DOHH2 (cell line): Measurements from ENCODE around the gene ZFHX3.

Experiments used
- H3F3A ChIP-seq: fragments of 200-600 bp; sonication (generic), shearing (Covaris generic); 2 replicates; pipeline ENCODE4 v1.6.0; 2016; ENCODE audit warnings: antibody characterized with exemption, mild to moderate bottlenecking; ENCODE audit not compliant: control insufficient read depth, insufficient read depth
- H3K27ac ChIP-seq: fragments of 200-600 bp; sonication (generic); 2 replicates; pipeline ENCODE4 v1.5.1; 2014; ENCODE audit warnings: low read depth, mild to moderate bottlenecking, low read length, moderate library complexity
- H3K27me3 ChIP-seq: fragments of 200-600 bp; sonication (generic); 2 replicates; pipeline ENCODE4 v1.6.1; 2014; ENCODE audit warnings: mild to moderate bottlenecking, low read length, mixed read lengths; ENCODE audit not compliant: control insufficient read depth
- H3K36me3 ChIP-seq: fragments of 200-600 bp; sonication (generic); 2 replicates; pipeline ENCODE4 v1.6.1; 2014; ENCODE audit warnings: mild to moderate bottlenecking, low read length, moderate library complexity, mixed read lengths; ENCODE audit not compliant: control insufficient read depth
- H3K4me1 ChIP-seq: fragments of 200-600 bp; sonication (generic); 2 replicates; pipeline ENCODE4 v1.6.1; 2014; ENCODE audit warnings: mild to moderate bottlenecking, low read length, mixed read lengths; ENCODE audit not compliant: control insufficient read depth
- H3K4me2 ChIP-seq: fragments of 200-600 bp; sonication (generic); 2 replicates; pipeline ENCODE4 v1.6.0; 2014; ENCODE audit warnings: mild to moderate bottlenecking, low read length, moderate library complexity
- H3K4me3 ChIP-seq: fragments of 200-600 bp; sonication (generic); 2 replicates; pipeline ENCODE4 v1.5.1; 2014; ENCODE audit warnings: mild to moderate bottlenecking, low read length, mixed read lengths
- H3K79me2 ChIP-seq: fragments of 200-600 bp; sonication (generic); 2 replicates; pipeline ENCODE4 v1.6.1; 2014; ENCODE audit warnings: mild to moderate bottlenecking, low read length, mixed read lengths; ENCODE audit not compliant: control insufficient read depth
- H3K9me2 ChIP-seq: fragments of 200-600 bp; sonication (generic); replicated peaks from 2 replicates; pipeline ENCODE4 v1.6.1; 2014; ENCODE audit warnings: mild to moderate bottlenecking, low read length, mixed read lengths; ENCODE audit not compliant: control insufficient read depth
- H3K9me3 ChIP-seq: fragments of 200-600 bp; sonication (generic); 2 replicates; pipeline ENCODE4 v1.6.1; 2014; ENCODE audit warnings: antibody characterized with exemption, low read length, mixed read lengths; ENCODE audit not compliant: control insufficient read depth, insufficient read depth
- H4K20me1 ChIP-seq: fragments of 200-600 bp; sonication (generic); 2 replicates; pipeline ENCODE4 v1.6.0; 2014; ENCODE audit warnings: low read depth, mild to moderate bottlenecking, antibody characterized with exemption, low read length, moderate library complexity; ENCODE audit not compliant: control insufficient read depth, insufficient read depth
- CTCF ChIP-seq: fragments of 200-600 bp; sonication (generic); IDR thresholded peaks from one replicate; pipeline ENCODE4 v1.5.1; 2014; ENCODE audit warnings: antibody characterized with exemption, mild to moderate bottlenecking, low read depth, low read length; ENCODE audit not compliant: poor library complexity, severe bottlenecking
- EZH2phosphoT487 ChIP-seq: fragments of 200-600 bp; sonication (generic); IDR thresholded peaks from 2 replicates; pipeline ENCODE4 v1.6.1; 2017; ENCODE audit warnings: borderline replicate concordance, mild to moderate bottlenecking, antibody characterized with exemption, low read length, moderate library complexity, mixed read lengths

ZFHX3 gene

GRCh38 chr16:72951916-72952315, 96.0 kb downstream of the ZFHX3 start:
- Histone ChIP-seq H3F3A (no peaks in the 10 kb centered on the region), H3K9me3 (no peaks in the 10 kb centered on the region), H3K4me1 (no peaks in the 10 kb centered on the region), H3K79me2 (no peaks in the 10 kb centered on the region), H3K4me2 (no peak overlapping the region), H3K27ac (no peak overlapping the region), H3K27me3 (no peaks in the 10 kb centered on the region), H3K36me3 (peaks cover 4% of the 10 kb centered on the region; the same call in 1 of the 2 replicates), H3K4me3 (no peak overlapping the region), H3K9me2 (no peaks in the 10 kb centered on the region), H4K20me1 (no peaks in the 10 kb centered on the region)
- TF ChIP-seq CTCF: no peak
- no peak for TF ChIP-seq EZH2phosphoT487

DNA sequence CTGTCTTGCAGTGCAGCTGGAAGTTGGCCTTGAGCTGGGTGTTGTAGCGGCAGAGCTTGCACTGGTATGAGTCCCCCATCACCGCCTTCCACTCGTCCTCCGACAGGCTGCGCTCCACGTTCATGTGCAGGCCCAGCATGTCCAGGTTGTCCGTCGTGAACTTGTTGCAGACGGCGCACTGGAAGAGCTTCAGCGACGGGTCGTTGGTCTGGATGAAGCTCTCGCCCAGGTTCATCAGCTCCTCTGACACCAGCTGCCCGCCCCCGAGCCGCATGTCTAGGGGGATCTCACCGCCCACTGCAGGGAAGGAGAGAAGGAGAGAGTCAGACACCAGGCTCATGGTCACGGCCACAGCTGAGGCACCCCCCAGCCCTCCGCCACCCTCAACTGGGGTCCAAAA, 97.3 kb downstream of the ZFHX3 start:
- H3K4me3 ChIP-seq: no peak overlapping the region
- H3K27ac ChIP-seq: no peak overlapping the region
- H3K4me2 ChIP-seq: no peak overlapping the region
- H3K4me1 ChIP-seq: no peaks in the 10 kb centered on the region
- TF ChIP-seq EZH2phosphoT487: no peak
- no peaks in the 10 kb centered on the region for H3F3A ChIP-seq
- no peaks in the 10 kb centered on the region for H4K20me1 ChIP-seq
- H3K9me3 ChIP-seq: no peaks in the 10 kb centered on the region
- H3K36me3 ChIP-seq: peaks cover 4% of the 10 kb centered on the region; the same call in 1 of the 2 replicates
- H3K9me2 ChIP-seq: no peaks in the 10 kb centered on the region
- no peaks in the 10 kb centered on the region for H3K79me2 ChIP-seq
- H3K27me3 ChIP-seq: no peaks in the 10 kb centered on the region

- 0 out of 2 replicates have a peak, but pooled peaks cover 2% of the 10 kb centered on the region for H4K20me1 ChIP-seq
- H3K4me2 ChIP-seq: no peak overlapping the region
Measured at GRCh38 chr16:72948238-72948829, 99.6 kb downstream of the ZFHX3 start.

More at GRCh38 chr16:72948238-72948829, 99.6 kb downstream of the ZFHX3 start:
- H3K4me3 ChIP-seq: no peak overlapping the region
- H3K9me2 ChIP-seq: no peaks in the 10 kb centered on the region
- H3K27me3 ChIP-seq: no peaks in the 10 kb centered on the region
- no peaks in the 10 kb centered on the region for H3K4me1 ChIP-seq
- no peaks in the 10 kb centered on the region for H3K9me3 ChIP-seq
- no peak overlapping the region for H3K27ac ChIP-seq
- TF ChIP-seq CTCF (no peak), EZH2phosphoT487 (no peak)
- peaks cover 4% of the 10 kb centered on the region; the same call in 1 of the 2 replicates for H3K36me3 ChIP-seq
- no peaks in the 10 kb centered on the region for H3K79me2 ChIP-seq
- no peaks in the 10 kb centered on the region for H3F3A ChIP-seq
